Endothelial cell of umbilical vein (primary cell): Measurements from ENCODE around the gene MINDY3. TPM values are rescaled to one million over a fixed set of nuclear protein-coding genes. Genes with fewer than 3 reads are reported as not detected.

Source experiments
- BruUV-seq: library from RNA; stranded (reverse); fragments of 400-500 nt; replicated peaks from 2 replicates; lab custom pipeline; 2021; lab: Mats Ljungman, UMichigan
- CTCF ChIA-PET: fragments of 300-600, 350-600 bp; sonication (Branson Sonifier 250); formaldehyde crosslinking; loops from one replicate; lab custom pipeline; 2021; ENCODE audit warnings: antibody characterized with exemption, inconsistent platforms; lab: Charles Lee
- POLR2A ChIA-PET: fragments of 300-600, 350-600 bp; sonication (Branson Sonifier 250); formaldehyde crosslinking; loops from one replicate; lab custom pipeline; 2021; ENCODE audit warnings: antibody characterized with exemption, inconsistent platforms; lab: Charles Lee
- DNase-seq: peaks from one replicate; pipeline ENCODE4 v3.0.0-alpha.2; 2011; ENCODE audit warnings: low read depth, low spot score
- FAIRE-seq: peaks from 2 replicates; lab custom pipeline; 2011; peaks lifted over from hg19 to GRCh38; lab: Jason Lieb, UNC
- H2AFZ ChIP-seq: 2 replicates; pipeline ENCODE4 v1.6.0; 2012; ENCODE audit warnings: low read depth, low read length, control low read depth, inconsistent platforms
- H3K27ac ChIP-seq: 2 replicates; pipeline ENCODE4 v1.5.1; 2011; ENCODE audit warnings: low read depth, mild to moderate bottlenecking, control low read depth, low read length, moderate library complexity; ENCODE audit not compliant: insufficient read depth
- H3K27me3 ChIP-seq, 2 experiments: 2 replicates each; pipeline versions ENCODE4 v1.6.0 to v1.6.1; 2011; ENCODE audit warnings: low read length in 2 of 2, mixed read lengths in 1 of 2; ENCODE audit not compliant: control insufficient read depth in 2 of 2, insufficient read depth in 2 of 2
- H3K36me3 ChIP-seq, 2 experiments: 2 replicates in 1 of 2; 3 replicates in 1 of 2; pipeline ENCODE4 v1.5.1; 2011; ENCODE audit warnings: low read length in 2 of 2, mild to moderate bottlenecking in 1 of 2, moderate library complexity in 1 of 2; ENCODE audit not compliant: control insufficient read depth in 2 of 2, insufficient read depth in 2 of 2; ENCODE audit errors: extremely low read depth in 1 of 2
- H3K4me1 ChIP-seq: 3 replicates; pipeline ENCODE4 v1.5.1; 2011; ENCODE audit warnings: mild to moderate bottlenecking, low read length; ENCODE audit not compliant: control insufficient read depth, insufficient read depth; ENCODE audit errors: extremely low read depth
- H3K4me2 ChIP-seq: 2 replicates; pipeline ENCODE4 v1.6.1; 2011; ENCODE audit warnings: low read length, control low read depth, mixed read lengths; ENCODE audit not compliant: insufficient read depth
- H3K4me3 ChIP-seq, 3 experiments: fragments of 200-600 bp in 1 of 3; sonication (generic), shearing (Covaris generic) in 1 of 3; replicated peaks in 1 of 3; 2 replicates each; pipeline ENCODE4 v1.5.1; 2011 to 2016; ENCODE audit warnings: control low read depth in 3 of 3, low read length in 3 of 3, mild to moderate bottlenecking in 2 of 3, inconsistent platforms in 1 of 3, low read depth in 1 of 3, moderate library complexity in 1 of 3; ENCODE audit not compliant: insufficient read depth in 1 of 3
- H3K79me2 ChIP-seq: 2 replicates; pipeline ENCODE4 v1.6.0; 2012; ENCODE audit warnings: low read length, inconsistent platforms; ENCODE audit not compliant: control insufficient read depth, insufficient read depth
- H3K9ac ChIP-seq: replicated peaks from 2 replicates; pipeline ENCODE3; 2011; ENCODE audit warnings: low read length, control low read depth; ENCODE audit not compliant: insufficient read depth; ENCODE audit errors: extremely low read depth
- H3K9me1 ChIP-seq: replicated peaks from 3 replicates; pipeline ENCODE4 v1.6.0; 2011; ENCODE audit warnings: mild to moderate bottlenecking, low read length; ENCODE audit not compliant: control insufficient read depth, insufficient read depth; ENCODE audit errors: extremely low read depth
- H3K9me3 ChIP-seq: replicated peaks from 2 replicates; pipeline ENCODE4 v1.5.1; 2012; ENCODE audit warnings: low read length, inconsistent platforms; ENCODE audit not compliant: control insufficient read depth, insufficient read depth
- H4K20me1 ChIP-seq: replicated peaks from 2 replicates; pipeline ENCODE3; 2011; ENCODE audit warnings: mild to moderate bottlenecking, low read length; ENCODE audit not compliant: control insufficient read depth, insufficient read depth; ENCODE audit errors: extremely low read depth
- CTCF ChIP-seq, 2 donors: IDR thresholded peaks; 1 replicate in 1 of 2; 2 replicates in 1 of 2; pipeline ENCODE4 v1.5.1; 2011; ENCODE audit warnings: low read length in 2 of 2, mild to moderate bottlenecking in 2 of 2, moderate library complexity in 2 of 2, control low read depth in 1 of 2, inconsistent platforms in 1 of 2, low read depth in 1 of 2; ENCODE audit not compliant: insufficient read depth in 1 of 2; ENCODE audit errors: extremely low read depth in 1 of 2
- EZH2 ChIP-seq: IDR thresholded peaks from 2 replicates; pipeline ENCODE4 v1.6.1; 2012; ENCODE audit warnings: borderline replicate concordance, low read depth, mild to moderate bottlenecking, moderate library complexity, low read length, inconsistent platforms; ENCODE audit not compliant: severe bottlenecking
- FOS ChIP-seq: IDR thresholded peaks from 2 replicates; pipeline ENCODE4 v1.6.1; 2011; ENCODE audit warnings: mild to moderate bottlenecking, low read length, moderate library complexity, borderline replicate concordance; ENCODE audit not compliant: insufficient read depth
- GATA2 ChIP-seq: IDR thresholded peaks from 2 replicates; pipeline ENCODE4 v1.7.0; 2011; ENCODE audit warnings: low read depth, mild to moderate bottlenecking, moderate library complexity, mixed read lengths, low read length; ENCODE audit not compliant: insufficient read length, insufficient read depth
- JUN ChIP-seq: IDR thresholded peaks from 2 replicates; pipeline ENCODE4 v1.6.1; 2011; ENCODE audit warnings: borderline replicate concordance, low read depth; ENCODE audit not compliant: insufficient read length, insufficient read depth
- MYC ChIP-seq: IDR thresholded peaks from one replicate; pipeline ENCODE4 v1.6.1; 2011; ENCODE audit warnings: mild to moderate bottlenecking, low read depth, low read length
- POLR2A ChIP-seq: IDR thresholded peaks from 2 replicates; pipeline ENCODE4 v1.6.1; 2012; ENCODE audit warnings: low read depth, mild to moderate bottlenecking, control low read depth, low read length
- POLR2AphosphoS5 ChIP-seq: IDR thresholded peaks from 2 replicates; pipeline ENCODE4 v1.6.1; 2012; ENCODE audit warnings: low read depth, mild to moderate bottlenecking, control low read depth, low read length, moderate library complexity; ENCODE audit not compliant: insufficient read depth
- dilution Hi-C: fragments of 300-500 bp; cut with MboI; formaldehyde crosslinking; loops from one replicate; pipeline ENCODE4 v1.15.0; 2019; ENCODE audit warnings: low sequenced_read_pairs; ENCODE audit not compliant: extremely low pct_ligation_motif_present
- intact Hi-C: fragments of 100-400 bp; cut with micrococcal nuclease; formaldehyde crosslinking; loops from one replicate; pipeline ENCODE4 v1.10.0; 2022
- polyA plus RNA-seq, 4 experiments: library from polyadenylated mRNA; depleted of rRNA in 3 of 4; stranded (reverse) in 3 of 4; unstranded in 1 of 4; fragments of >200 nt; gene quantifications; 2 replicates each; pipeline versions ENCODE4 v1.2.1 to v1.2.3, GENCODE V29; 2011 to 2012; ENCODE audit warnings: missing spikeins in 1 of 4
- total RNA-seq: library from RNA; stranded (reverse); gene quantifications from 2 replicates; pipeline ENCODE4 v1.2.3, GENCODE V29; 2021
- TF ChIP-seq, protein P1 (sequence below): IDR thresholded peaks from 2 replicates; pipeline ENCODE4 v1.6.1; 2011; ENCODE audit not compliant: insufficient read depth, insufficient read length

The MINDY3 gene
- total and polyA plus RNA-seq, 2 donors (not counting 3 experiments of a cell fraction or from before 2014, with no cell fraction given), result 7.5 to 20.2 TPM

DNA sequence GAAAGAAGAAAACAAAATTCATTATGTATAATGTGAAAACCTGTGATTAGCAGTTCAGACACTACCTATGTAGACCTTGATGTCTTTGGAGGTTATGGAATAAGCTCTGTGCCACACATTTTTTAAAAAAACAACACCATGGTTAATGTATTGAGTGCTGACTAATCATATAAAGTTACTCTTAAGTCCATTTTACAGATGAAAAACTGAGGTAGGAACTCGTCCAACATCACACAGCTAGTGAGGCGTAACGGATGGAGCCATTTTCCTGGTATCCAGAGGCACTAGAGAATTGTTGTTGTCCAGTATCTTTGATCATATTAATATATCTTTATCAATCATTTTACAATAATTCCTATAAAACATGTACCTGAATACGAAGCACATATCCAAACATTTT, 67.5 kb downstream of the MINDY3 start:
- H3K27ac ChIP-seq, result no peak overlapping the region
- H3K4me3 ChIP-seq, result no peak overlapping the region
- BruUV-seq, result no TSS peak
- H3K79me2 ChIP-seq, result no peaks in the 10 kb centered on the region
- dilution Hi-C loops (no loop called here), intact Hi-C loops (no loop called here)
- no peak for DNase-seq
- H2AFZ ChIP-seq, result no peak overlapping the region
- no peaks in the 10 kb centered on the region for H3K36me3 ChIP-seq
- no peaks in the 10 kb centered on the region for H3K4me1 ChIP-seq
- no peaks in the 10 kb centered on the region for H3K27me3 ChIP-seq
- no peak for TF ChIP-seq CTCF (IDR thresholded peaks at IDR 0.05; ENCODE audit: extremely low read depth in 1 of 2, insufficient read depth in 1 of 2, low read depth in 1 of 2, low read length in 2 of 2)
- no peak for TF ChIP-seq EZH2
- TF ChIP-seq JUN, result no peak
- TF ChIP-seq, protein P1, sequence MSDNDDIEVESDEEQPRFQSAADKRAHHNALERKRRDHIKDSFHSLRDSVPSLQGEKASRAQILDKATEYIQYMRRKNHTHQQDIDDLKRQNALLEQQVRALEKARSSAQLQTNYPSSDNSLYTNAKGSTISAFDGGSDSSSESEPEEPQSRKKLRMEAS, result no peak
- TF ChIP-seq MYC, result no peak
- no peak for TF ChIP-seq GATA2
- TF ChIP-seq FOS, result no peak
- TF ChIP-seq POLR2A, result no peak
- no peak for TF ChIP-seq POLR2AphosphoS5
- no peak overlapping the region for H3K4me2 ChIP-seq
- no peaks in the 10 kb centered on the region for H3K9me3 ChIP-seq
- H3K9me1 ChIP-seq, result no peaks in the 10 kb centered on the region
- no peak overlapping the region for H3K9ac ChIP-seq
- ChIA-PET POLR2A (no interaction called here), CTCF (interaction anchor here (1.2 to 1.4 kb wide), 3 partner anchors 9 to 985 kb away, joined by 4 to 8 read pairs (median 5); no protein-coding TSS in a partner anchor)
- FAIRE-seq, result no peak
- no peaks in the 10 kb centered on the region for H4K20me1 ChIP-seq
